GM10248 (cell line): ENCODE data around the gene ASPHD2.

Source experiments
- CTCF ChIA-PET: fragments of 300-600 bp; sonication (Branson Sonifier 250); formaldehyde crosslinking; extraction: SDS; loops from one replicate; lab custom pipeline; 2021; ENCODE audit warnings: antibody characterized with exemption; lab: Yijun Ruan, JAX
- POLR2A ChIA-PET: fragments of 350-650 bp; sonication (Branson Sonifier 250); formaldehyde crosslinking; extraction: SDS; loops from one replicate; lab custom pipeline; 2020; ENCODE audit warnings: antibody characterized with exemption; lab: Yijun Ruan, JAX
- DNase-seq: peaks from one replicate; pipeline ENCODE4 v3.0.0; 2012; ENCODE audit errors: extremely low spot score
- CTCF ChIP-seq: IDR thresholded peaks from 2 replicates; pipeline ENCODE4 v1.5.1; 2012; ENCODE audit warnings: mild to moderate bottlenecking, low read depth; ENCODE audit errors: extremely low read depth, missing control alignments, control extremely low read depth

The ASPHD2 gene

GRCh38 chr22:26474682-26475081 lies 45.6 kb downstream of the ASPHD2 start:
- ChIA-PET CTCF (interaction anchor here (0.7 to 1.6 kb wide), 2 partner anchors 28 to 82 kb away, joined by 3 to 4 read pairs; no protein-coding TSS in a partner anchor), POLR2A (no interaction called here)
- no peak for TF ChIP-seq CTCF
- no peak for DNase-seq

- POLR2A ChIA-PET: interaction anchor here (0.6 kb wide), 1 partner anchor 16 kb away, joined by 4 read pairs; no protein-coding TSS in a partner anchor
- no peak for TF ChIP-seq CTCF
- CTCF ChIA-PET: no interaction called here
- no peak for DNase-seq
Measured at GRCh38 chr22:26476705-26477340, 47.8 kb downstream of the ASPHD2 start.

- no peak for DNase-seq
- POLR2A ChIA-PET: no interaction called here
- no peak for TF ChIP-seq CTCF
- CTCF ChIA-PET: no interaction called here
Measured at GRCh38 chr22:26477341-26477731, 48.3 kb downstream of the ASPHD2 start.

GRCh38 chr22:26479043-26479791 lies 50.2 kb downstream of the ASPHD2 start:
- no peak for TF ChIP-seq CTCF
- DNase-seq: no peak
- ChIA-PET CTCF (interaction anchor here (0.9 to 1.5 kb wide), 9 partner anchors 9 to 186 kb away, joined by 3 to 8 read pairs (median 3); no protein-coding TSS in a partner anchor), POLR2A (no interaction called here)

- no peak for TF ChIP-seq CTCF
- no peak for DNase-seq
- ChIA-PET CTCF (interaction anchor here (1.1 to 5.5 kb wide), 9 partner anchors 11 to 185 kb away, joined by 3 to 28 read pairs (median 4); no protein-coding TSS in a partner anchor), POLR2A (no interaction called here)
Measured at GRCh38 chr22:26479792-26480610, 50.9 kb downstream of the ASPHD2 start.

GRCh38 chr22:26480611-26480932 lies 51.5 kb downstream of the ASPHD2 start:
- ChIA-PET POLR2A (interaction anchor here (1.1 kb wide), 1 partner anchor 10 kb away, joined by 3 read pairs; no protein-coding TSS in a partner anchor), CTCF (interaction anchor here (1.4 to 5.5 kb wide), 3 partner anchors 12 to 185 kb away, joined by 4 to 28 read pairs (median 7); no protein-coding TSS in a partner anchor)
- no peak for TF ChIP-seq CTCF
- DNase-seq: no peak
